Thyroid gland (tissue), 4 donors: ENCODE results near the gene IGSF23. TPM values are rescaled to one million over a fixed set of nuclear protein-coding genes. Genes with fewer than 3 reads are reported as not detected.

Experiments used
- DNase-seq, 2 donors: peaks; one replicate each; pipeline ENCODE4 v3.0.0-alpha.2; 2019
- H3K27ac ChIP-seq, 3 donors: fragments of 200-600 bp; sonication (generic); 1 replicate in 2 of 3; 2 replicates in 1 of 3; pipeline ENCODE4 v1.5.1; 2016 to 2019; ENCODE audit warnings: mild to moderate bottlenecking in 1 of 3, moderate library complexity in 1 of 3
- H3K27me3 ChIP-seq: fragments of 200-600 bp; sonication (generic); one replicate; pipeline ENCODE4 v1.5.1; 2019
- H3K36me3 ChIP-seq, 2 donors: fragments of 200-600 bp; sonication (generic); one replicate each; pipeline ENCODE4 v1.5.1; 2016 to 2019
- H3K4me1 ChIP-seq, 2 donors: fragments of 200-600 bp; sonication (generic); one replicate each; pipeline ENCODE4 v1.5.1; 2017 to 2019
- H3K4me3 ChIP-seq, 3 donors: fragments of 200-600 bp; sonication (generic); replicated peaks in 1 of 3; 1 replicate in 2 of 3; 2 replicates in 1 of 3; pipeline ENCODE4 v1.5.1; 2016; ENCODE audit warnings: mild to moderate bottlenecking in 1 of 3
- H3K9me3 ChIP-seq: fragments of 200-600 bp; sonication (generic); one replicate; pipeline ENCODE4 v1.5.1; 2017
- POLR2A ChIP-seq, 2 donors: fragments of 450-650 bp; IDR thresholded peaks; one replicate each; pipeline ENCODE4 v1.6.1; 2017; ENCODE audit warnings: antibody characterized with exemption in 2 of 2, mild to moderate bottlenecking in 2 of 2, moderate library complexity in 1 of 2
- WGBS, 2 donors: methylation state at CpG; one replicate each; pipeline ENCODE4 v1.1.5; 2017; 5-methylcytosine and 5-hydroxymethylcytosine counted together
- intact Hi-C: fragments of 100-400 bp; cut with DNase I; formaldehyde crosslinking; loops from one replicate; pipeline ENCODE4 v1.15.1; 2023
- total RNA-seq, 4 donors: library from RNA; depleted of rRNA; stranded (reverse); fragments of >200 nt; gene quantifications; one replicate each; pipeline ENCODE4 v1.2.3, GENCODE V29; 2016
- TF ChIP-seq, protein P1 (sequence below), 6 experiments: fragments of 200-600 bp in 3 of 6; fragments of 450-650 bp in 3 of 6; sonication (generic) in 3 of 6; IDR thresholded peaks; one replicate each; pipeline ENCODE4 v1.5.1; 2016 to 2019; ENCODE audit warnings: antibody characterized with exemption in 6 of 6, mild to moderate bottlenecking in 2 of 6, inconsistent platforms in 1 of 6, moderate library complexity in 1 of 6

The IGSF23 gene
- total RNA-seq, 4 donors from 2014 or later = not detected

DNA sequence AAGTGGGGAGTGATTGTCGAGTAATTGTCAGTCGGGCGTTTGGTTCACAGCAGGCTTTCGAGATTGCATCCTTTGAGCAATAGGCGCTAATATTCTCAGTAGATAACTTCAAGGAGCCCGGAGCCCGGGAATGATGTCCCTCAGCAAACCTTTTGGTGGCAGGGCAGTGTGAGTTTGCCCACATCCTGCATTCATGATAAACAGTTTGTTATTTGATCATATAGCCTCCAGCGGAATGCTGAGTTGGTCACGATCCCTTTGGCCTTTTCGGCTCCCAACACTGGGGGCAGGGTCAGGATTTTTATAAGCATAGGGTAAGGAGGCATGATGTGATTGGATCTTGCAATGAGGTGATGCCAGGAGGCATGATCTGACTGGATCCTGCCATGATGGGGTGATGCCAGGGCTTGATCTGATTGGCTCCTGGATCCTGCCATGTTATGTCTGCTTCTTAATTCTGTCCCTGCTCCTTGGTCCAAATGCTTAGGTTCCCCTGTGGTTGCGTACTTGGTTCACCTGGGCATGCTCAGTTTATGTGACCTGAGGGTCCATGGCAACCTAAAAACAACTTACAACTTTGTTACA, 38.2 kb upstream of the IGSF23 start:
- intact Hi-C loops = loop anchor here (5.0 to 10.0 kb wide), 2 partner anchors 82 to 210 kb away; no protein-coding TSS in a partner anchor
- TF ChIP-seq, protein P1, sequence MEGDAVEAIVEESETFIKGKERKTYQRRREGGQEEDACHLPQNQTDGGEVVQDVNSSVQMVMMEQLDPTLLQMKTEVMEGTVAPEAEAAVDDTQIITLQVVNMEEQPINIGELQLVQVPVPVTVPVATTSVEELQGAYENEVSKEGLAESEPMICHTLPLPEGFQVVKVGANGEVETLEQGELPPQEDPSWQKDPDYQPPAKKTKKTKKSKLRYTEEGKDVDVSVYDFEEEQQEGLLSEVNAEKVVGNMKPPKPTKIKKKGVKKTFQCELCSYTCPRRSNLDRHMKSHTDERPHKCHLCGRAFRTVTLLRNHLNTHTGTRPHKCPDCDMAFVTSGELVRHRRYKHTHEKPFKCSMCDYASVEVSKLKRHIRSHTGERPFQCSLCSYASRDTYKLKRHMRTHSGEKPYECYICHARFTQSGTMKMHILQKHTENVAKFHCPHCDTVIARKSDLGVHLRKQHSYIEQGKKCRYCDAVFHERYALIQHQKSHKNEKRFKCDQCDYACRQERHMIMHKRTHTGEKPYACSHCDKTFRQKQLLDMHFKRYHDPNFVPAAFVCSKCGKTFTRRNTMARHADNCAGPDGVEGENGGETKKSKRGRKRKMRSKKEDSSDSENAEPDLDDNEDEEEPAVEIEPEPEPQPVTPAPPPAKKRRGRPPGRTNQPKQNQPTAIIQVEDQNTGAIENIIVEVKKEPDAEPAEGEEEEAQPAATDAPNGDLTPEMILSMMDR (IDR thresholded peaks at IDR 0.05) = no peak
- no peak for TF ChIP-seq POLR2A (IDR thresholded peaks at IDR 0.05)
- Histone ChIP-seq H3K36me3 (no peaks in the 10 kb centered on the region), H3K4me1 (no peaks in the 10 kb centered on the region), H3K4me3 (no peak overlapping the region), H3K9me3 (no peaks in the 10 kb centered on the region), H3K27ac (no peak overlapping the region), H3K27me3 (no peaks in the 10 kb centered on the region)
- 87 to 89% methylated on average over 11 of the region's 11 CpGs for WGBS, 2 donors
- DNase-seq = no peak

DNA sequence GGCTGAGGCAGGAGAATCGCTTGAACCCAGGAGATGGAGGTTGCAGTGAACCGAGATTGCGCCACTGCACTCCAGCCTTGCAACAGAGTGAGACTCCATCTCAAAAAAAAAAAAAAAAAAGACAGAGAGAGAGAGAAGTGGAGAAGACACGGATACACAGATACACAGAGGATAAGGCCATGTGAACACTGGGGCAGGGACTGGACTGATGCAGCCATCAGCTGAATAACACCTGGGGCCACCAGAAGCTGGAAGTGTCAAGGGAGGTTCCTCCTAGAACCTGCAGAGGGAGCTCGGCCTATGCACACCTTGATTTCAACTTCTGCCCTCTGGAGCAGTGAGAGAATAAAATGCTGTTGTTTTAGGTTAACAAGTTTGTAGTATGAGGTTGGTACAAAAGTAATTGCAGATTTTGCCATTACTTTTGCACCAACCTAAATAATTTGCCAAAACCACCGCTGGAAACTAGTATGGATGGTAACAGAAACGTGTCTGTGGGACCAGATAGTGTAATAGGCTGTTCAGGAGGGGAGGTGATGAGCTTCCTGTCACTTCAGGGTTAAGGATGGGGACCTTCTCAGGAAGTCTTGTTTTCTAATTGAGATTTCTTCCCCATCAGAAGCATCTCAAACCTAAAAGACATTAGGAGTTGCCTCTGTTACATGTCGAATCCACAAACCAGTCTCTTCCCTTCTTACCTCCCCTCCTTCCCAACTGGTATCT, 36.4 kb upstream of the IGSF23 start:
- no peak overlapping the region for H3K27ac ChIP-seq
- H3K27me3 ChIP-seq = no peaks in the 10 kb centered on the region
- no peaks in the 10 kb centered on the region for H3K9me3 ChIP-seq
- no peaks in the 10 kb centered on the region for H3K4me1 ChIP-seq
- no peaks in the 10 kb centered on the region for H3K36me3 ChIP-seq
- no peak overlapping the region for H3K4me3 ChIP-seq
- 59 to 60% methylated on average over 8 of the region's 8 CpGs for WGBS, 2 donors
- intact Hi-C loops = loop anchor here (5.0 to 10.0 kb wide), 2 partner anchors 80 to 208 kb away; no protein-coding TSS in a partner anchor
- peak; percentile 32 to 53 for DNase-seq
- TF ChIP-seq POLR2A (IDR thresholded peaks at IDR 0.05) = no peak
- TF ChIP-seq, protein P1 (IDR thresholded peaks at IDR 0.05) = peak in 5 of 6 experiments; percentile 20 to 73 (median 67)

DNA sequence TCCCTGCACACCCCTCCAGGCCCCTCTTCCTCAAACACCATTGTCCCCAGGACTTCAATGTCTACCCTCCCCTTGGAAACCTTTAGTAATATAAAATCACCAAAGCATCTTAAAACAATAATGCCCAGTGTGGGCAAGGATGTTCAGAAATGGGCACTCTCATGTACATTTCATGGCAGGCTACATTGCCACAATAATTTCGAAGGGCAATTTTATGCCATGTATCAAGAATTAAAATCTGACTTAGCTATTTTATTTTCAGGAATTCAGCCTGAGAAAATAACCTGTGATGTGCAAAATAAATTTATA, 35.8 kb upstream of the IGSF23 start:
- 62 to 76% methylated on average over 1 of the region's 1 CpG for WGBS, 2 donors
- H3K27ac ChIP-seq = no peak overlapping the region
- no peak for DNase-seq
- H3K4me1 ChIP-seq = no peaks in the 10 kb centered on the region
- intact Hi-C loops = loop anchor here (5.0 to 10.0 kb wide), 2 partner anchors 80 to 207 kb away; no protein-coding TSS in a partner anchor
- H3K36me3 ChIP-seq = no peaks in the 10 kb centered on the region
- no peaks in the 10 kb centered on the region for H3K27me3 ChIP-seq
- H3K9me3 ChIP-seq = no peaks in the 10 kb centered on the region
- no peak overlapping the region for H3K4me3 ChIP-seq
- TF ChIP-seq POLR2A (IDR thresholded peaks at IDR 0.05) = no peak
- TF ChIP-seq, protein P1 (IDR thresholded peaks at IDR 0.05) = no peak

DNA sequence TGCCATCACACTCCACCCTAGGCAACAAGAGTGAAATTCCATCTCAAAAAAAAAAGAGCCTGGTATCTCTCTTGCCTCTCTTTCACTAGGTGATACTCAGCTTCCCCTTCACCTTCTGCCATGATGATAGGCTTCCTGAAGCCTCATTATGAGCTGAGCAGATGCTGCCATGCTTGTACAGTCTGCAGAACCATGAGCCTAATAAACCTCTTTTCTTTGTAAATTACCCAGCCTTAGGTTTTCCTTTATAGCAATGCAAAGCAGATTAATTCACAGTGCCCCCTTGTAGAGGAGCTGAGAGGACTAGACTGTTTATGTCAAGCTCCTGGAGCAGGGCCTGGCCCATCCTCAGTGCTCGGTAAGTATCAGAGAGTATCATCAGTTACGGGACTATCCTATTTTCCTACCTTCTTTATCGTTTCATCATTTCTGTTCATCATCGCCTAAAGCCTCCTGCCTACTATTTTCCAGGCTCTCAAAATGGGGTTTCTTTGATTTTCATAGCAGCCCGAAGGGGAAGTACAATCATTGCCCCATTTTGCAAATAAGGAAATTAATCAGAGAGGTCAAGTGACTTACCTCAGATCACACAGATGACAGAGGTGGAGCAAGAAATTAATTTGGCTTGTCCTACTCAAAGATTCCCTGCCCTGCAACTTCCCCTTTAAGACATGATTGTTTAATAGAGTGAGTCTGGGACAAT, 33.5 kb upstream of the IGSF23 start:
- H3K27ac ChIP-seq = no peak overlapping the region
- H3K9me3 ChIP-seq = no peaks in the 10 kb centered on the region
- H3K27me3 ChIP-seq = no peaks in the 10 kb centered on the region
- no peaks in the 10 kb centered on the region for H3K4me1 ChIP-seq
- no peaks in the 10 kb centered on the region for H3K36me3 ChIP-seq
- 91 to 93% methylated on average over 5 of the region's 5 CpGs for WGBS, 2 donors
- no peak for DNase-seq
- intact Hi-C loops = loop anchor here (5.0 to 10.0 kb wide), 2 partner anchors 77 to 205 kb away; no protein-coding TSS in a partner anchor
- no peak for TF ChIP-seq POLR2A (IDR thresholded peaks at IDR 0.05)
- TF ChIP-seq, protein P1 (IDR thresholded peaks at IDR 0.05) = no peak
- H3K4me3 ChIP-seq = no peak overlapping the region
